HPDE6-E6E7 (cell line): ENCODE measurements around the gene FSTL3.
"Not testable (repeated sequence)": the region's sequence is repeated elsewhere in the genome, so short reads cannot be mapped to it uniquely, and the experiment has no call there.

Source experiments
- DNase-seq: peaks from one replicate; pipeline ENCODE4 v3.0.0; 2011; ENCODE audit warnings: missing footprints; ENCODE audit errors: extremely low spot score

FSTL3 gene

GRCh38 chr19:682678-683320 is 6.6 kb downstream of the FSTL3 start:
- no peak for DNase-seq

- no peak for DNase-seq
These were observed 9.3 kb downstream of the FSTL3 start for GRCh38 chr19:685454-685931.

- DNase-seq, result no peak
These were observed 10.6 kb downstream of the FSTL3 start for GRCh38 chr19:686589-687297.

- DNase-seq, result no peak
These were observed 11.5 kb downstream of the FSTL3 start for GRCh38 chr19:687569-688166.

DNA sequence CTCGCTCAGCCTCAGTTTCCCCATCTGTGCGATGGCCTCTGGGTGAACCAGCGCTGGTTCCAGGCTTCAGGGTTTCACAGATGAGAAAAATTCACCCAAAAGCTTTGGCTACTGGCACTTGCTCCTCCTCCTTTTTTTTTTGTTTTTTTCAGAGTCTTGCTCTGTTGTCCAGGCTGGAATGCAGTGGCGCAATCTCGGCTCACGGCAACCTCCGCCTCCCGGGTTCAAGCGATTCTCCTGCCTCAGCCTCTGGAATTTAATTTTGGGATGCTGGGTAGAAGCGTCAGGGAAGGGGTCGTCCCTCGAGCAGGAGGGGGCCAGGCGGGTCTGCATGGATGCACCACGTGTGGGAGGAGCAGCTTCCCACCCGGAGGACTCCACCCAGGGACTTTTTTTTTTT is 12.0 kb downstream of the FSTL3 start:
- DNase-seq, result no peak

DNA sequence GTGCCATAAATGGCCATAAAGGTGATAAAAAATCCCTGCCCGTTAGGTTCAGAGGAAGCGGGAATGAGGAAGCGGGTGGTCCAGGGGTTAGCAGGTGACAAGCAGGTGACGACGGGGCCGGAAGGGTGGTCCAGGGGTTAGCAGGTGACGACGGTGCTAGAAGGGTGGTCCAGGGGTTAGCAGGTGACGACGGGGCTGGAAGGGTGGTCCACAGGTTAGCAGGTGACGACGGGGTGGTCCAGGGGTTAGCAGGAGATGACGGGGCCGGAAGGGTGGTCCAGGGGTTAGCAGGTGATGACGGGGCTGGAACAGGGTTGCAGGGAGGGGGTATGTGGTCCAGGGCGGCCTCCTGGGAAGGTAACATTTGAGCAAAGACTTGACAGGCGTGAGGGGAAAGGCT is 12.8 kb downstream of the FSTL3 start:
- DNase-seq, result no peak

- no peak for DNase-seq
These were observed 14.0 kb downstream of the FSTL3 start for GRCh38 chr19:690203-690602.

- DNase-seq, result no peak
These were observed 18.5 kb downstream of the FSTL3 start for GRCh38 chr19:694481-695351.

DNA sequence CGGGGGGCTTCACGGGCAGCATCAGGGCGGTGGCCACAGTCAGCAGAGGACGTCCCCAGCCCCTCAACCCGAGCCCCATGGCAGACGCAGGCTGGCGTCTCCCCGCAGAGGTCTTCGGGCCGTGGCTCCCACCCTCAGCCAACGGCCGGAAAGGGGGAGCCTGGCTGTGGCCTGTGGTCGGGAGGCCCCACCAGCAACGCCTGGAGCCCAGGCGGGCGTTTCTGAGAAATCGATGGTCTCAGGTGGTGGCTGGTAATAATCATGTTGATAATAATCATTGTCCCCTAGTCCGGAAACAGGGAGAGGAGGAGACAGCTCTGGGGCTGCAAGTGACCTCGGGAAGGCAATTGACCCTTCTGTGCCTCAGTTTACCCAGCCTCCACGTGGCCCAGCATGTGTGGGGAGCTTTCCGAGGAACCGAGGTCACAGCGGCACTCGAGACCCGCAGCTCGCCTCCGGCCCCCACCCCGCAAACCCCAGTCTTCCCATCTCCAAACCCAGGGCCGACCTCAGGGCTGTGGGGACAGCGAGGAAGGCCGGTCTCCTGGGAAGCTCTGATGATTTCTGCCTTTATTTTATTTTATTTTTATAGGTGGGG is 19.3 kb downstream of the FSTL3 start, which contains the start of gene PRSS57:
Gene PRSS57, minus strand, starts transcription at position 101 of the 598 bp plus-strand sequence. Its CDS starts 22 bp downstream, at position 79.
- no peak for DNase-seq

- DNase-seq, result not testable (repeated sequence)
These were observed 22.3 kb downstream of the FSTL3 start for GRCh38 chr19:698529-698928.

DNA sequence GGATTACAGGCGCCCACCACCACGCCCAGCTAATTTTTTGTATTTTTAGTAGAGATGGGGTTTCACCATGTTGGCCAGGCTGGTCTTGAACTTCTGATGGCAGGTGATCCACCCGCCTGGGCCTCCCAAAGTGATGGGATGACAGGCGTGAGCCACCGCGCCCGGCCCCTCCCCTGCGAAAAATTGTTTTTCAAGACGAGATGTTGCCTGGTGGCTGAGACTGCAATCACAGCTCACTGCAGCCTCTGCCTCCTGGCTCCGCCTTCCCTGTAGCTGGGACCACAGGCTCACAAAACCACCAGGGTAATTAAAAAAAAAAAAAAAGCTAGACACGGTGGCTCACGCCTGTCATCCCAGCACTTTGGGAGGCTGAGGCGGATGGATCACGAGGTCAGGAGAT is 23.7 kb downstream of the FSTL3 start:
- not testable (repeated sequence) for DNase-seq

DNA sequence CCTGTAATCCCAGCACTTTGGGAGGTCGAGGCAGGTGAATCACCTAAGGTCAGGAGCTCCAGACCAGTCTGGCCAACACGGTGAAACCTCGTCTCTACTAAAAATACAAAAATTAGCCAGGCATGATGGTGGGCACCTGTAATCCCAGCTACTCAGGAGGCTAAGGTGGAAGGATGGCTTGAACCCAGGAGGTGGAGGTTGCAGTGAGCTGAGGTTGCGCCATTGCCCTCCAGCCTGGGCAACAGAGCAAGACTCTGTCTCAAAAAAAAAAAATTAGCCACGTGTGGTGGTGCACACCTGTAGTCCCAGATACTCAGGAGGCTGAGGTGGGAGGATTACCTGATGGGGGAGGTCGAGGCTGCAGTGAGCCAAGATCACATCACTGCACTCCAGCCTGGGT is 26.7 kb downstream of the FSTL3 start:
- DNase-seq, result not testable (repeated sequence)

DNA sequence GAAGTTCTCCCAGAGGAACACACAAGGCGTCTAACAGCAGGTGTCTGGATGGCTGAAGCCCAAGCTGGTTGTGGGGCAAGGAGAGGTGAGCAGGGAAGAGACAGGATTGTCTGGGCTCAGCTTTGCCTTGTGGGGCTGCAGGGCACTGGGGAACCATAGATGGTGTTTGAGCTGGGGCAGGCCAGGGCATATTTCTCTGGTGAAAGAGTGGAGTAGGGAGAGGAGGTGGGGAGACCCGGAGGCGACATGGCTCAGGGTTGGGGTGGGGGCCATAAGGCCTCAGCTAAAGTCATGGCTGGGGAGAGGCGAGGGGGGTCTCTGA is 27.1 kb downstream of the FSTL3 start:
- no peak for DNase-seq

DNA sequence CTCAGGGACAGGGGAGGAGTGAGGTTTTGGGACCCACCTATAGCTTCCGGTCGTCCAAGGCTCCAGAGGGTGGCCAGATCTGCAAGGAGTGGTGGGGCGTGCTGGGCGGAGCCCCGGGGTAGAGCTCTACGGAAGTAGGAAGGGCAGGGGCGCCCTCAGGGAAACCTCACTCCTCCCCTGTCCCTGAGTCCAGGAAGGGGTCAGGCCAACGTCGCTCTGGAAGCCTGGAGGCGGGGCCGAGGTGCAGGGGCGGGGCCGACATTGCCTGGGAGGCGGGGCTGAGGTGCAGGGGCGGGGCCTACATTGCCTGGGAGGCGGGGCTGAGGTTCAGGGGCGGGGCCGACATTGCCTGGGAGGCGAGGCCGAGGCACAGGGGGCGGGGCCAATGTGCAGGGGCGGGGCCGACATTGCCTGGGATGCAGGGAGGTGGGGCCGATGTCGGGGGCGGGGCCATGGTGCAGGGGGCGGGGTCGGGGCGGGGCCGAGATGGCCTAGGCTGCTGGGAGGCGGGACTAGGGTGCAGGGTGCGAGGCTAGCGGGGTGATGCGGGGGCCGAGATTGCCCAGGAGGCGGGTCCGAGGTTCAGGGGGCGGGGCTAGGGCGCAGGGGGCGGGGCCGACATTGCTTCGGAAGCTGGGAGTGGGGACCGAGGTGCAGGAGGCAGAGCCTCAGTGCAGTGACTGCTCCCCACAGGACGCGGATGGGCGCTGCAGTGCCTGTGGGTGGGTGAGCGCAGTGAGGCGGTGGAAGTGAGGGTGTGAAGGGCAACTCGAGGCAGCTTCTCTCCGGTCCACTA is 27.7 kb downstream of the FSTL3 start:
- DNase-seq, result no peak

DNA sequence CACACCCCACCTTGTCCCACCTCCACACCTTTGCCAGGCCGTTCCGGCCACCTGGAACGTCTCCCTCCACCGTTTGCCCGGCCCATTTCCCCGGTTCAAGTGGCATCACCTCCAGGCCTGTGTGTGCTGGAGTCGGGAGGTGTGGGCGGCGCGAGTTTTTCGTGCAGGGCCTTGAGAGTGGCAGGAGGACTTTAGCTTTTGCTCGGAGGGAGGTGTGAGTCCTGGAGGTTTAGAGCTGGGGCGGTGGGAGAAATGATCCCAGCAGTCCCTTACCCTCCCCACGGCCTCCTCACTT is 28.2 kb downstream of the FSTL3 start:
- no peak for DNase-seq

- no peak for DNase-seq
These were observed 32.3 kb downstream of the FSTL3 start, which contains the start of gene PALM for GRCh38 chr19:708154-709143. Gene PALM, plus strand, starts transcription at chr19:708935. Its CDS starts 212 bp downstream, at chr19:709147.

DNA sequence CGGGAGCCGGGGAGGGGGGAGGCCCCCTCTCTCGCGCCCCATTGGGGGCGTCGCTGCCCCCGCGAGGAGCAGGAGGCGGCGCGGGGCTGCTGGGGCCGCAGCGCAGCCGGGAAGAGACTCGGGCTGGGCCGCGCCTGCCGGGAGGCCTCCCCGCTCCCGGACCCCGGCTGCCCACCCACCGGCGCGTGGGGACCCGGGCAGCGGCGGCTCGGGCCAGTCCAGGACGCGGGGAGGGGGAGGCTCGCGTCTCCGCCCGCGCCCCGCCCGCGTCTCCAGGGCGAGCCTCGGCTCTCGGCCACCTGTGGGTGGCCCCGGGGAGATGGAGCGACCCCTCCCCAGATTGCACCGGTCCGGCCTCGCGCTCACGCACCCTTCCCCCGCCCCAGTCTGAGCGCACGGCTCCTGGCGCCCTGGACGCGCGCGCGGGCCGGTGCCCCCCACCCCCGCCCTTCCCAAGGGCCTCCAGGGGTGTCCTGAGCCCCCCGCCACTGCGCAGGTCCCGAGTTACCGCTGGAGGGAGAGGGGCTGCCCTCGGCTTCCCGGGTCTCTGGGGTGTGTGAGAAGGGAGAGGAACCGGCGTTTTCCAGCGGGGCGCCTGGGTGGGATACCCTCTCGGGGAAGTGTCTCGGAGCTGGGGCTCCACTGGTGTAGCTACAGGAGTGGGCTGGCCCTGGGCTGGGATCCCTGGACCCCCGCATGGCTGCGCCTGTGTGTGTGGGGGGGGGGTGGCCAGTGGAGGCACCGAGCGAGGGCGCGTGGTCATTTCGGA is 33.2 kb downstream of the FSTL3 start:
- DNase-seq, result no peak

GRCh38 chr19:709965-710571 is 33.9 kb downstream of the FSTL3 start:
- DNase-seq, result no peak
